Measurements from ENCODE around the gene STPG2. TPM values are rescaled to one million over a fixed set of nuclear protein-coding genes. Genes with fewer than 3 reads are reported as not detected.

STPG2 gene
- total RNA-seq, 4 donors from 2014 or later = 0.31 TPM; not detected in 3

GRCh38 chr4:97892592-97893266 is 250.5 kb downstream of the STPG2 start:
- no peaks in the 10 kb centered on the region for H3K4me1 ChIP-seq
- no peak for DNase-seq
- WGBS, 2 donors = 50 to 71% methylated on average over 1 of the region's 1 CpG
- no peaks in the 10 kb centered on the region for H3K27me3 ChIP-seq
- no peak overlapping the region for H3K4me3 ChIP-seq
- peaks cover 0 to 4% (median 0%) of the 10 kb centered on the region in 3 donors for H3K9me3 ChIP-seq
- no peak overlapping the region for H3K27ac ChIP-seq
- intact Hi-C loops (cut with DNase I) = no loop called here
- TF ChIP-seq POLR2A (IDR thresholded peaks at IDR 0.05) (no peak), CTCF (IDR thresholded peaks at IDR 0.05) (no peak)
- H3K36me3 ChIP-seq = no peaks in the 10 kb centered on the region

- Histone ChIP-seq H3K27me3 (no peaks in the 10 kb centered on the region), H3K27ac (no peak overlapping the region), H3K36me3 (no peaks in the 10 kb centered on the region), H3K4me1 (no peaks in the 10 kb centered on the region), H3K9me3 (no peaks in the 10 kb centered on the region), H3K4me3 (no peak overlapping the region)
- TF ChIP-seq POLR2A (IDR thresholded peaks at IDR 0.05) (no peak), CTCF (IDR thresholded peaks at IDR 0.05) (no peak)
- no peak for DNase-seq
- intact Hi-C loops (cut with DNase I) = no loop called here
- 73 to 88% methylated on average over 2 of the region's 2 CpGs for WGBS, 2 donors
Observed at GRCh38 chr4:97879942-97880341, 263.3 kb downstream of the STPG2 start.

- H3K27ac ChIP-seq = no peak overlapping the region
- no peaks in the 10 kb centered on the region for H3K27me3 ChIP-seq
- H3K9me3 ChIP-seq = no peaks in the 10 kb centered on the region
- intact Hi-C loops (cut with DNase I) = no loop called here
- DNase-seq = no peak
- no peak overlapping the region for H3K4me3 ChIP-seq
- 43 to 45% methylated on average over 4 of the region's 4 CpGs for WGBS, 2 donors
- no peaks in the 10 kb centered on the region for H3K4me1 ChIP-seq
- TF ChIP-seq CTCF (IDR thresholded peaks at IDR 0.05) = no peak
- TF ChIP-seq POLR2A (IDR thresholded peaks at IDR 0.05) = no peak
- H3K36me3 ChIP-seq = no peaks in the 10 kb centered on the region
Observed at GRCh38 chr4:97868097-97868496, 275.2 kb downstream of the STPG2 start.

GRCh38 chr4:97867557-97868091 is 275.7 kb downstream of the STPG2 start:
- H3K4me3 ChIP-seq = no peak overlapping the region
- H3K36me3 ChIP-seq = no peaks in the 10 kb centered on the region
- H3K27ac ChIP-seq = no peak overlapping the region
- H3K4me1 ChIP-seq = no peaks in the 10 kb centered on the region
- H3K27me3 ChIP-seq = no peaks in the 10 kb centered on the region
- no peaks in the 10 kb centered on the region for H3K9me3 ChIP-seq
- DNase-seq = no peak
- intact Hi-C loops (cut with DNase I) = no loop called here
- 32 to 36% methylated on average over 1 of the region's 1 CpG for WGBS, 2 donors
- TF ChIP-seq CTCF (IDR thresholded peaks at IDR 0.05) (no peak), POLR2A (IDR thresholded peaks at IDR 0.05) (no peak)

GRCh38 chr4:97866821-97867556 is 276.3 kb downstream of the STPG2 start:
- no peaks in the 10 kb centered on the region for H3K27me3 ChIP-seq
- intact Hi-C loops (cut with DNase I) = no loop called here
- no peaks in the 10 kb centered on the region for H3K4me1 ChIP-seq
- H3K9me3 ChIP-seq = no peaks in the 10 kb centered on the region
- TF ChIP-seq POLR2A (IDR thresholded peaks at IDR 0.05) = no peak
- no peak for TF ChIP-seq CTCF (IDR thresholded peaks at IDR 0.05)
- H3K4me3 ChIP-seq = no peak overlapping the region
- H3K27ac ChIP-seq = no peak overlapping the region
- no peak for DNase-seq
- H3K36me3 ChIP-seq = no peaks in the 10 kb centered on the region
